HUES6 (cell line): Measurements from ENCODE around the gene CPED1.

ENCODE experiments used
- H3K27ac ChIP-seq: 2 replicates; pipeline ENCODE4 v1.7.0; 2013; ENCODE audit warnings: low read depth, mild to moderate bottlenecking, low read length, inconsistent platforms
- H3K27me3 ChIP-seq: 2 replicates; pipeline ENCODE4 v1.6.1; 2013; ENCODE audit warnings: low read length; ENCODE audit not compliant: control insufficient read depth, insufficient read depth
- H3K36me3 ChIP-seq: 2 replicates; pipeline ENCODE4 v1.6.1; 2013; ENCODE audit warnings: low read length; ENCODE audit not compliant: control insufficient read depth, insufficient read depth
- H3K4me1 ChIP-seq: 2 replicates; pipeline ENCODE4 v1.6.1; 2013; ENCODE audit warnings: low read length; ENCODE audit not compliant: control insufficient read depth, insufficient read depth
- H3K4me3 ChIP-seq: 2 replicates; pipeline ENCODE4 v1.5.1; 2013; ENCODE audit warnings: low read depth, low read length
- H3K9ac ChIP-seq: one replicate; pipeline ENCODE4 v1.6.1; 2013; ENCODE audit warnings: mild to moderate bottlenecking, low read length
- H3K9me3 ChIP-seq: 2 replicates; pipeline ENCODE4 v1.6.1; 2013; ENCODE audit warnings: low read depth, low read length; ENCODE audit not compliant: control insufficient read depth, insufficient read depth

Gene CPED1

DNA sequence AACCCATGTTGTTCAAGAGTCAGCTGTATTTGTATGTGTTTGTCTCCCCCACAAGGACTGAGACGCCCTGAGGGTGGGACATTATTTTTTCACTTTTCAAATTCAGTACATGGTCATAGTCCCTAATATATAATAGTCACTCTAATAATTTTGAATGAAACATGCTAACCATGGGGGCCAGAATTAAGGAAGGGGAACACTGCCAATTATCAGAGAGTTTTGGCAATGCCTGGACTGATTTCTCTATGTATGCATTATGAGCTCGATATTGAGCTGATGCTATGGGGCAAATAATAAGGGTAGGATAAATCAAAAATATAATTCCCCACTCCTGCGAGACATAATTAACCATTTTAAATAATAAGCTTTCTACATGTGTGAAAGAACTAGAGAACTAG, 87.4 kb downstream of the CPED1 start:
- Histone ChIP-seq H3K9ac (no peak overlapping the region), H3K36me3 (no peaks in the 10 kb centered on the region)

DNA sequence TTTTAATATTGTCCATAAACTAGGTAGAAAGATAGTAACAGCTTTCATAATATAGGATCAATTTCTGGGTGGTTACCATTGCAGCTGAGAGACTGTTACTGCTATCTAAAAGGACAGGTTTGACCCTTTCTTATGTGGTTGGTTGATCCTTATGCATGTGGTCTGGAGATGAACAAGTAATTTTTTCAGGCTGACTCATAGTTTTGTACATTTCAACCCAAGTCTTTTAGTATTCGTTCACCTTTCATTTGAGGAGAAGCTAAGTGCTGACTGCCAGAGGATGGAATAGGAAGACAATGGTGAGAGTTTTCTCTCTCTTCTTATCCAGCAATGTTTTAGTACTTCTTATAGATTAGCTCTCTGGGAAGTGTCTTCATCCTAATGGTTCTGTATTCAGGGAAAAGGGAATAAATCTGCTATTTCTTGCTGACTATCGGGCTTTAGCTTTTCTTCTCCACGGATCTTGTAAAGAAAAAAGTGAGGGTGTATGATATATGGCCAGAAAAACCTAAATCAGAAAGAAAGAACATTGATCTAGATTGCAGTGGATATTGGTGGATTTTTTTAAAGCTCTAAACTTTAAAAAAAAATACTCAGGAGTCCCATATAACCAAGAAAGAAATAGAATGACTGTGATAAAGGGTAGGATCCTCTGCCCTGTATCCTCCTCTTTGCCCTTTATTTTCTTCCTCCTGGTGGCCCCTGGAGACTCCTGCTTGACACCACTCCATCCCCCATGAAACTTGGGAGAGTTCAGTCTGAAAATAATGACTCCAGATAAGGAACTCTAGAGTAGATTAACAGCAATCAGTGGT, 88.0 kb downstream of the CPED1 start:
- H3K27me3 ChIP-seq: no peaks in the 10 kb centered on the region
- no peaks in the 10 kb centered on the region for H3K36me3 ChIP-seq
- H3K4me1 ChIP-seq: no peaks in the 10 kb centered on the region
- H3K27ac ChIP-seq: no peak overlapping the region
- no peak overlapping the region for H3K4me3 ChIP-seq
- H3K9ac ChIP-seq: no peak overlapping the region
- no peaks in the 10 kb centered on the region for H3K9me3 ChIP-seq

More for the DNA sequence above, 87.4 kb downstream of the CPED1 start:
- no peak overlapping the region for H3K4me3 ChIP-seq
- no peak overlapping the region for H3K27ac ChIP-seq
- no peaks in the 10 kb centered on the region for H3K9me3 ChIP-seq
- H3K4me1 ChIP-seq: no peaks in the 10 kb centered on the region
- H3K27me3 ChIP-seq: no peaks in the 10 kb centered on the region

- Histone ChIP-seq H3K27ac (no peak overlapping the region), H3K9me3 (no peaks in the 10 kb centered on the region), H3K36me3 (no peaks in the 10 kb centered on the region), H3K9ac (no peak overlapping the region), H3K4me3 (no peak overlapping the region), H3K4me1 (no peaks in the 10 kb centered on the region), H3K27me3 (no peaks in the 10 kb centered on the region)
These were observed 88.7 kb downstream of the CPED1 start for GRCh38 chr7:121077165-121077630.

- Histone ChIP-seq H3K9ac (no peak overlapping the region), H3K4me1 (no peaks in the 10 kb centered on the region), H3K27ac (no peak overlapping the region), H3K4me3 (no peak overlapping the region), H3K27me3 (no peaks in the 10 kb centered on the region), H3K36me3 (no peaks in the 10 kb centered on the region), H3K9me3 (no peaks in the 10 kb centered on the region)
These were observed 90.3 kb downstream of the CPED1 start for GRCh38 chr7:121078701-121079227.

DNA sequence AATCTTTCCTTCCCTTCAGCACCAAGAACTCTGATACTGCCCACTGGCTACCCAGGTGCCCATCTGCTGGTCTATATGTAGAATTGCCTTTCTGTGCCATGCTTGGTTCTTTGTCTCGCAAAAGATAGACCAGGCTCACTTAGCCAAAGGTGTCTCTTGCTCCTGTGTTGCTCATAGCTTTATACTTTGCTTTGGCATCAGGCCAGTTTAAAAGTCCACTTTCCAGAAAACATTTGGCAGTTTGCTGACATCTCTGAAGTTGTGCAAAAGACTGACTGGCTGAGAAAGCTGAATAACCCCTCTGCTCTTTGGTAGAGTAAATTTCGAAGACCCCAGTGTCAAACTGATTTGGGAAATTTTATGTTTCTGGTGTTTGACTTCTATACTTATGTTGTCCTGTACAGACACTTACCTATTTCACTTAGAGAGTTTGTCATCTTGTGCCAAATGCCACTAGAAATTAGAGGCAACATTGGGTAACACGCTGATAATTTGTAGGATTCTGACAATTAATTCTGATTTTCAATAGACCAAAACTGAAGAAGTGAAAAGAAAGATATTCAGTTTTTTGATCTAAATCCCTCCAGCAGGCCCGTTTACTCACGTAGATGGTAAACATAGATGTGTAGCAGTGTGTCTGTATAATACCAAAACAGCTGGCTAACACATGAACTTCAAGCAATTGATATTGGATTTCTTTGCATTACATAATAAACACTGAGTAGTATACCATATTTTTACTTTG, 91.1 kb downstream of the CPED1 start:
- Histone ChIP-seq H3K36me3 (no peaks in the 10 kb centered on the region), H3K27me3 (no peaks in the 10 kb centered on the region), H3K4me1 (no peaks in the 10 kb centered on the region), H3K9me3 (no peaks in the 10 kb centered on the region), H3K27ac (no peak overlapping the region), H3K4me3 (no peak overlapping the region), H3K9ac (no peak overlapping the region)

DNA sequence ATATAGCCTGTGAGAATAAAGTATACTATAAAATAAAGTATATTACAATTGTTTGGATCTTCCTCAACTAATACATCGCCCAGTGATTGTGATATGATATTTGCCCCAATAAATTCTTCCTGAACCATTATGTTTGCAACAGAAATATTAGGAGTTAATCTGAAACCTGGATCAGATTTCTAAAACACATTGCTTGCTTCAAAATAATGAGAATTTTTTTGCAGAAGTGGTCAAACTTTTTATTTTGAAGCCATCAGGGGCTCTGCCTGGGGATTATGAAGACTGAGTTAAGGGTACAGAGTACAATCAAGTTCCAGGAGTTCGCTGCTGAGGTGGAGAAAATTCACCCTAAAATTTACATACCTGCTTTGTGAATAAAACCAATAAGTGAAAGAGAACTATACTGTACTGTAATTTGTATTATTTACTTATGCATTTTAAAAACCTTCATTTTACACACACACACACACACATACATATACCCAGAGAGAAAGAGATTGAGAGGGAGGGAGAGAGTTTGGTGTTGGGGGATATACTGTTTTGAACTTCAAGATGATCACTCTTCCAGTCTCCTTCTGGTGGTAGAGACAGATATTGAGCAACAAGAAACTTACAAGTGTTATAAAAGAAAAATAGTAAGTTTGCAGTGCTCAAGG, 91.9 kb downstream of the CPED1 start:
- Histone ChIP-seq H3K27ac (no peak overlapping the region), H3K4me3 (no peak overlapping the region), H3K9ac (no peak overlapping the region), H3K9me3 (no peaks in the 10 kb centered on the region), H3K36me3 (no peaks in the 10 kb centered on the region), H3K27me3 (no peaks in the 10 kb centered on the region), H3K4me1 (no peaks in the 10 kb centered on the region)

- H3K27ac ChIP-seq: no peak overlapping the region
- H3K4me1 ChIP-seq: no peaks in the 10 kb centered on the region
- no peak overlapping the region for H3K9ac ChIP-seq
- H3K27me3 ChIP-seq: no peaks in the 10 kb centered on the region
- no peaks in the 10 kb centered on the region for H3K9me3 ChIP-seq
- no peak overlapping the region for H3K4me3 ChIP-seq
- no peaks in the 10 kb centered on the region for H3K36me3 ChIP-seq
These were observed 92.4 kb downstream of the CPED1 start for GRCh38 chr7:121080913-121081326.

DNA sequence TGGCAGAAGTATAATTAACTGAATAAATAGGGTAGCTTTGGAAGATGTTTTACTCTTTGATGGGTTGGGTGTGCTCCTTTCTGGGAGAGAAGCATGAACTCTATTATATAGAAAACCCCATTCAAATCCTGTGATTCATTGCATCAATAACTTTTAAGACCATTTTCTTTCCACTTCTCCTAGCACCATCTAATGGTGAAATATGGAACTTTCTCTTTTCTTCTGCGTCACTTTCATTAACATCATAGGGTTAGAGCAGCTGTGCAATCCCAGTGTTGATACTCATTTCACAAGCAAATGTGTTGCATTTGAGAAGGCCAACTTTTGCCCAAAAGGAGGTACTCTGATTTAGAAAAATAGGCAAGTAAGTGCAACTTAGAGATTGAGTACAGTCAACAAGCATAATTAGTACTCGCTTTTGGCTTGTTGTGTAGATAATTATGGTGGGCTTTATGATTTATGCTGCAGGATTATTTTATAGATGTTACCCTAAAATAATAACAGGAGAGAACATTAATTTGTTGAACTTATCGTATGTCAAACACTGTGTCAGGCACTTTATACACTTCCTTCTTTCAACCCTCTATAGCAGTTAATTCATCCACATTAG, 92.9 kb downstream of the CPED1 start:
- Histone ChIP-seq H3K36me3 (no peaks in the 10 kb centered on the region), H3K4me1 (no peaks in the 10 kb centered on the region), H3K4me3 (no peak overlapping the region), H3K27ac (no peak overlapping the region), H3K9ac (no peak overlapping the region), H3K27me3 (no peaks in the 10 kb centered on the region), H3K9me3 (no peaks in the 10 kb centered on the region)

DNA sequence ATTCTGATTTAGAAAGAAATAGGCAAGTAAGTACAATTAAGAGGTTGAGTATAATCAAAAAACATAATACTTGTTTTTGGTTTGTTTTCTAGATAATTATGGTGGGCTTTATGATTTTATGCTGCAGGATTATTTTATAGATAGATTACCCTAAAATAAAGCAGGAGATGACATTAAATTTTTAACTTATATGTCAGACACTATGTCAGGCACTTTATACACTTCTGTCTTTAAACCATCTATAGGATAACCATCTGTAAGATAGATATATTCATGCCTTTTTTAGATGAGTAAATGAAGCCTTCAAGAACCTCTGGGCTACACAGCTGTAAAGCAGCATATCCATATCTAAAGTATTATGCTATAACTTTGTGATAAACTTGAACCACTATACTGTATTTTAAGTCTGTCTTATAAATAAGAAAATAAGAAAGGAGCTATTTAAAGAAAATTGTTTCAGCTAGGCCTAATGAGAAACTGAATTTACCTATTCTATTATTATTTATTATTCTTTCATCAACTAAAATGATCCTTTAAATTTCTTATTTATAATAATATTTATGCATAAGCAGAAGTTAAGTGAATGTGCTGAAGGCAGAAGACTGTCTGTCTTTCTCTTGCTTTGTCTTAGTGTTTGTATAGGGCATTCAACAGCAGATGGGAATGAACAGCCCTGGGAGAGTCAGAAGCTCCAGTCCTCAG, 94.0 kb downstream of the CPED1 start:
- Histone ChIP-seq H3K27ac (no peak overlapping the region), H3K9me3 (no peaks in the 10 kb centered on the region), H3K27me3 (no peaks in the 10 kb centered on the region), H3K4me3 (no peak overlapping the region), H3K4me1 (no peaks in the 10 kb centered on the region), H3K9ac (no peak overlapping the region), H3K36me3 (no peaks in the 10 kb centered on the region)

GRCh38 chr7:121083138-121083789, 94.8 kb downstream of the CPED1 start:
- Histone ChIP-seq H3K27ac (no peak overlapping the region), H3K4me1 (no peaks in the 10 kb centered on the region), H3K27me3 (no peaks in the 10 kb centered on the region), H3K9me3 (no peaks in the 10 kb centered on the region), H3K4me3 (no peak overlapping the region), H3K9ac (no peak overlapping the region), H3K36me3 (no peaks in the 10 kb centered on the region)
